ENCODE results near the gene NRSN2. TPM values are rescaled to one million over a fixed set of nuclear protein-coding genes. Genes with fewer than 3 reads are reported as not detected.

Gene NRSN2
- total RNA-seq, 1 experiment from 2014 or later, result 22.7 TPM

DNA sequence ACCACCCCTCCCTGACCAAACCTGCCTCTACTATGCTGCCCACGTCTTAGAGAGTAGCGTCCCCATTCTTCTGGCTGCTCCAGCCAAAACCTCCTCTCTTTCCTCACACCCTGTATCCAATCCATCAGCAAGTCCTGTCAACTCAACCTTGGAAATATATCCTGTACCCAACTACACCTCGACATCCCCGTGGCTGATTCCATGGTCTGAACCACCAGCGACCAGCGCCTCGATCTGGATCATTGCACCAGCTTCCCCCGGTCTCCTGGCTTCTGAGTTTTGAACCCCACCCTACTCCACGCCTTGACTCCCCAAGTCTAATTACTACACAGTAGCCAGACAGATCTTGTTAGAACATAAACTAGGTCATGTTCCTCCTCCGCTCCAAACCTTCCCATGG, 9.8 kb downstream of the NRSN2 start:
- Histone ChIP-seq H3K23ac (ENCODE audit: insufficient read length, low read depth, low read length) (no peak overlapping the region), H3K27me3 (ENCODE audit: insufficient read depth, low read length) (no peaks in the 10 kb centered on the region; the same call in 1 of the 2 replicates)

More for the DNA sequence above, 9.8 kb downstream of the NRSN2 start:
- H2BK5ac ChIP-seq (ENCODE audit: insufficient read length, low read length), result no peak overlapping the region
- no peak overlapping the region for H2AFZ ChIP-seq (ENCODE audit: low read length)
- H3K4ac ChIP-seq (ENCODE audit: low read depth, low read length), result no peak overlapping the region
- H3T11ph ChIP-seq (ENCODE audit: low read length), result no peak overlapping the region
- Mint-ChIP-seq H3K36me3 (ENCODE audit: insufficient read depth in 1 of 3, low read depth in 3 of 3) (peaks cover 0 to 3% (median 0%) of the 10 kb centered on the region in 3 experiments; a peak in 2 of 7 replicates), H3K27me3 (ENCODE audit: low read depth) (peaks cover 11% of the 10 kb centered on the region), H3K4me3 (no peak overlapping the region), H3K9me3 (no peaks in the 10 kb centered on the region), H3K4me1 (peaks cover 10 to 23% of the 10 kb centered on the region in 2 experiments), H3K27ac (no peak overlapping the region; a peak in 1 of 7 replicates)
- H2BK12ac ChIP-seq (ENCODE audit: insufficient read length, low read depth, low read length), result no peak overlapping the region
- no peaks in the 10 kb centered on the region for H3K79me2 ChIP-seq (ENCODE audit: insufficient read depth, low read length)
- H3K79me1 ChIP-seq (ENCODE audit: insufficient read depth, low read depth, low read length, poor library complexity, severe bottlenecking), result no peaks in the 10 kb centered on the region
- no peak overlapping the region for H4K8ac ChIP-seq (replicated peaks; ENCODE audit: insufficient read length, low read depth, low read length)
- no peak overlapping the region for H3K56ac ChIP-seq (ENCODE audit: insufficient read length, low read depth, low read length)
- no peak overlapping the region for H3K18ac ChIP-seq (ENCODE audit: insufficient read length, low read depth, low read length)
- H2BK20ac ChIP-seq (ENCODE audit: low read depth, low read length, poor library complexity, severe bottlenecking), result no peak overlapping the region
- H3K9ac ChIP-seq (ENCODE audit: extremely low read depth, insufficient read length, low read length), result no peak overlapping the region
- no peak overlapping the region for H2BK15ac ChIP-seq (ENCODE audit: low read depth, low read length)
- no peak overlapping the region for H2AK5ac ChIP-seq (ENCODE audit: insufficient read length, low read length)
- no peaks in the 10 kb centered on the region for H3K9me3 ChIP-seq (ENCODE audit: control insufficient read depth, low read depth, low read length)
- H4K20me1 ChIP-seq (ENCODE audit: control insufficient read depth, insufficient read depth, insufficient read length), result no peaks in the 10 kb centered on the region
- H3K4me1 ChIP-seq (ENCODE audit: insufficient read depth, low read length), result no peaks in the 10 kb centered on the region; the same call in 1 of the 2 replicates
- H3K14ac ChIP-seq (ENCODE audit: insufficient read depth, low read length), result no peak overlapping the region
- no CpG with 5 or more reads among the region's 10 CpGs for WGBS (ENCODE audit: extremely low coverage, insufficient read length, low lambda C conversion rate)
- no peak overlapping the region for H2BK120ac ChIP-seq (ENCODE audit: low read depth, low read length, poor library complexity, severe bottlenecking)
- H4K91ac ChIP-seq (ENCODE audit: insufficient read length, low read depth, low read length), result no peak overlapping the region
- TF ChIP-seq, protein P1, sequence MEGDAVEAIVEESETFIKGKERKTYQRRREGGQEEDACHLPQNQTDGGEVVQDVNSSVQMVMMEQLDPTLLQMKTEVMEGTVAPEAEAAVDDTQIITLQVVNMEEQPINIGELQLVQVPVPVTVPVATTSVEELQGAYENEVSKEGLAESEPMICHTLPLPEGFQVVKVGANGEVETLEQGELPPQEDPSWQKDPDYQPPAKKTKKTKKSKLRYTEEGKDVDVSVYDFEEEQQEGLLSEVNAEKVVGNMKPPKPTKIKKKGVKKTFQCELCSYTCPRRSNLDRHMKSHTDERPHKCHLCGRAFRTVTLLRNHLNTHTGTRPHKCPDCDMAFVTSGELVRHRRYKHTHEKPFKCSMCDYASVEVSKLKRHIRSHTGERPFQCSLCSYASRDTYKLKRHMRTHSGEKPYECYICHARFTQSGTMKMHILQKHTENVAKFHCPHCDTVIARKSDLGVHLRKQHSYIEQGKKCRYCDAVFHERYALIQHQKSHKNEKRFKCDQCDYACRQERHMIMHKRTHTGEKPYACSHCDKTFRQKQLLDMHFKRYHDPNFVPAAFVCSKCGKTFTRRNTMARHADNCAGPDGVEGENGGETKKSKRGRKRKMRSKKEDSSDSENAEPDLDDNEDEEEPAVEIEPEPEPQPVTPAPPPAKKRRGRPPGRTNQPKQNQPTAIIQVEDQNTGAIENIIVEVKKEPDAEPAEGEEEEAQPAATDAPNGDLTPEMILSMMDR (conservative IDR thresholded peaks at IDR 0.05), result no peak
- no peak overlapping the region for H3K27ac ChIP-seq (ENCODE audit: insufficient read length, low read depth, low read length)
- H3K4me2 ChIP-seq (ENCODE audit: insufficient read depth, insufficient read length, low read length), result no peak overlapping the region
- no peak for DNase-seq
- H4K5ac ChIP-seq (ENCODE audit: insufficient read length, low read depth, low read length), result no peak overlapping the region
- H3K23me2 ChIP-seq (ENCODE audit: insufficient read length, low read depth, low read length, poor library complexity, severe bottlenecking), result no peaks in the 10 kb centered on the region
